ENCODE results near the gene ANKRD65.
"Not testable (repeated sequence)": the region's sequence is repeated elsewhere in the genome, so short reads cannot be mapped to it uniquely, and the experiment has no call there.

Gene ANKRD65

GRCh38 chr1:1421147-1421906 is at the start of gene ANKRD65:
Gene ANKRD65 (minus strand): TSS chr1:1421276. CDS start chr1:1421005, 271 bp downstream.
- DNase-seq (ENCODE audit: low read depth in 2 of 2), result no peak

DNA sequence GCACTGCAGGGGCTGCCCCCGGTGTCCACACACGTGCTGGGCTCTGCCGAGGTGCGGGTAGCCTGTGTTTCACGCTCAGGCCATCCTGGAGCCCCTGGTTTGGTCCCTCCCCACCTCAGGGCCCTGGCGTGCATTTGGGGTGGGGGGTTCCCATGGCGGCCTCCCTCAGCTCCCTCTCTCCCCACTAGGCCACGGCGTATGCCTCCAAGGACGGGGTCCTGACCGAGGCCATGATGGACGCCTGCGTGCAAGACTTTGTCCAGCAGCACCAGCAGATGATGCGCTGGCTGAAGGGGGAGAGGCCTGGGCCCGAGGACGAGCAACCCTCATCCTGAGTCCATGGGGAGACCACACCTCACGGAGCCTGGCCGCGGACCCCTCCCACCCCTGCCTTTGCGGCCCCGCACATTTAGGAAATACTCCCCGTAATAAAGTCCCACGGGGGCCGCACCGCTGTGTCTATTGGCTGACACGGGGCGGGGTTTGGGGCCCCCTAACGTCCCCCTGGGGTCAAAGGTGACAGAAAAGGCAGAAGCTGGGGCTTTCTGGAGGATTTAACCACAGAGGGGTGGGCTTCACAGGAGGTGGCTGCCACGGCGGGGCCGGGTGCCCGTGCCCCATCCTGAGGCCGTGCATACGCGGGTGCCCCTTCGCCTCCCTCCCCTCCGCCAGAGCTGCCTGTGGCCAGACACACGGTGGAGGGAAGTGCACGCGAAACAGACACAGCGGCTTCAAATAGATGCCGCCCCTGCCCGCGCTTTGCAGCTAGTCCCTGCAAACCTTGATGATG is 47.3 kb upstream of the ANKRD65 start:
- not testable (repeated sequence) for DNase-seq (ENCODE audit: low read depth in 2 of 2)

DNA sequence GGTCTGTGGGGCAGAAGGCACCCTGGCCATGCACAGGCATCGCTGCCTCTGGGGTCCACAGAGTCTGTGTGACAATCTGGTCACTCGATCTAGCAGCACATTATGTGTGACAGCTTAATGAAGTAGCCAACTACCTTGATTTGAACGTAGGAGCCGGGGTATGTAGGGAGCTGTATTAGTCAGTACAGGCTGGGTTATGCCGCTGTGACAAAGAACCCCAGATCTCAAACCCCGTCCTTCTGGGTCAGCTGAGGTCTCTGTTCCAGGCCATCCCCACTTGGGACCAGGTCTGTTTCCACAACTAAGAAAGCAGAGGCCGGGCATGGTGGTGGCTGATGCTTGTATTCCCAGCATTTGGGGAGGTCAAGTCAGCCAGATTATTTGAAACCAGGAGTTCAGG is 42.2 kb upstream of the ANKRD65 start:
- no peak for DNase-seq (ENCODE audit: low read depth in 2 of 2)

- no peak for DNase-seq (ENCODE audit: low read depth in 2 of 2)
These were observed 41.4 kb upstream of the ANKRD65 start for GRCh38 chr1:1462318-1462966.

- DNase-seq (ENCODE audit: low read depth in 2 of 2), result no peak
These were observed 40.7 kb upstream of the ANKRD65 start for GRCh38 chr1:1461721-1462317.

- DNase-seq (ENCODE audit: low read depth in 2 of 2), result no peak
These were observed 39.6 kb upstream of the ANKRD65 start for GRCh38 chr1:1460540-1461130.

GRCh38 chr1:1459711-1460110 is 38.6 kb upstream of the ANKRD65 start:
- DNase-seq (ENCODE audit: low read depth in 2 of 2), result not testable (repeated sequence)

DNA sequence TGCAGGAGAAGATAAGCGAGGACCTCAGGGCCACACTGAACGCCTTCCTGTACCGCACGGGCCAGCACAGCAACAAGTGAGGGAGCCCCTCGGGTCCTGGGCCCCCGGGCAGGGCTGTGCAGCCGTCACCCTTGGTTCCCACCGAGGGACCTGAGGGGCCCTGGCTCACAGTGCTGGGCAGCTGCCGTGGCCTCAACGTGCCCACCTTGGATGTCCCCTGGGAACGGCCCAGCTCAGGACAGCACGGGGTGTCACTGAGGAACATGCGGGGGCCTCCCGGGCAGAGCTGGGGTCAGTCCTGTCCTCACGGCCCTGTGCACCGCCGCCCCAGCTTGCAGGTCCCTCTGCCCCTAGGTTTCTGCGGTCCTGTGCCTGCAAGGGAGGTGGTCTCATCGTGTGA is 38.1 kb upstream of the ANKRD65 start:
- not testable (repeated sequence) for DNase-seq (ENCODE audit: low read depth in 2 of 2)

GRCh38 chr1:1456683-1457255 is 35.7 kb upstream of the ANKRD65 start:
- not testable (repeated sequence) for DNase-seq (ENCODE audit: low read depth in 2 of 2)

- not testable (repeated sequence) for DNase-seq (ENCODE audit: low read depth in 2 of 2)
These were observed 34.9 kb upstream of the ANKRD65 start for GRCh38 chr1:1455934-1456333.

GRCh38 chr1:1455366-1455884 is 34.3 kb upstream of the ANKRD65 start:
- DNase-seq (ENCODE audit: low read depth in 2 of 2), result no peak

DNA sequence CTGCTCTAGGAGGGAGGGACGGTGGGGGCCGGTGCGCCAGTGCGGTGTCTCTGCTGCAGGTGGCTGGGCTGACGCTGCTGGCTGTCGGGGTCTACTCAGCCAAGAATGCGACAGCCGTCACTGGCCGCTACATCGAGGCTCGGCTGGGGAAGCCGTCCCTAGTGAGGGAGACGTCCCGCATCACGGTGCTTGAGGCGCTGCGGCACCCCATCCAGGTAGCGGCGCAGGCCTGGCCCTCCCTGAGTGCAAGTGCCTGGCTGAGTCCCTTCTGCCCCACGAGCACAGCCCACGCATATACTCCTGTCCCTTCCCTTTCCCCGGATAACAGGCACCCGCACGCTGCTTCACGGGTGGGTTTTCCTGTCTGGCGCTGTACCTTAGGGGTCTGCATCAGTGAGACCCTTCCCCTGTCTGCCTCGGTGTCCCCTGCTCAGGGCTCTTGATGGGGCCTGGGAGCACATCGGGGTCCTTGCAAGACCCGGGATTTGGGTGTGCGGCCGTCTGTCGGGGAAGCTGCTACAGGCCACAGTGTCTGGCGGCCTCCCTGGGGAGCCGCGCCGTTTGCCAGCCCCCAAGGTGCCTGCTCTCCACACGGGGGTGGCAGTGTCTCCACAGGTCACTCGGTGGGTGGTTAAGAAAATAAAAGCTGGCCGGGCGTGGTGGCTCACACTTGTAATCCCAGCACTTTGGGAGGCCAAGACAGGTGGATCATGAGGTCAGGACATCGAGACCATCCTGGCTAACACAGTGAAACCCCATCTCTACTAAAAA is 33.4 kb upstream of the ANKRD65 start:
- not testable (repeated sequence) for DNase-seq (ENCODE audit: low read depth in 2 of 2)

DNA sequence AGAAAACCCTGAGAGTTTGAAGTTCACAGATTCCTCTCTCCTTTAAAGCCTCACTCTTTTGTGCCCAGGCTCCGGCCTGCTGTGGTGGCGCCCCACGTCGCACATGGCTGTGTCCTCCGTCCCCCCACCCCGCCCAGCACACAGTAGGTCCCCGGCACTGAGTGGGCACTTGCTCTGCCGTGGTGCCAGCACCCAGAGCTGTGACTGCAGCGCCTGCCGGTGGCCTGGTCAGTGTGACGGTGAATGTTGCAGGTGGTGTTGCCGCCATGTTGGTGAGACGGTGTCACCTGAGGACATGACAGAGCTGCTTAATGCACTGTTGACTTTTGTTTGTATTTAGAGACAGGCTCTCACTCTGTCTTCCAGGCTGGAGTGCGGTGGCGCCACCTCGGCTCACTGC is 31.8 kb upstream of the ANKRD65 start:
- DNase-seq (ENCODE audit: low read depth in 2 of 2), result no peak

DNA sequence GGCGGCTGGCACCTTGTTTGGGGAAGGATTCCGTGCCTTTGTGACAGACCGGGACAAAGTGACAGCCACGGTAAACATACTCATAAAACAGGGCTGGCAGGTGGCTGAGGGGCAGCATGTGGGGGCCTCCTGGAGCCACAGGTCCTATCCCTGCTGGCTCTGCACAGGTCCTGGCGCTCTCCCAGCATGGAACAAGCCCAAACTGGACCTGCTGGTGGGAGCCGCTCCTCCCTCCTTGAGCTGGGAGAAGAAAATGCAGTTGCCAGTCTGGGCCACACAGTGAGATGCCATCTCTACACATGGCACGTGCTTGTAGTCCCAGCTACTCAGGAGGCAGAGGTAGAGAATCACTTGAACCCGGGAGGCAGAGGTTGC is 31.3 kb upstream of the ANKRD65 start:
- not testable (repeated sequence) for DNase-seq (ENCODE audit: low read depth in 2 of 2)

DNA sequence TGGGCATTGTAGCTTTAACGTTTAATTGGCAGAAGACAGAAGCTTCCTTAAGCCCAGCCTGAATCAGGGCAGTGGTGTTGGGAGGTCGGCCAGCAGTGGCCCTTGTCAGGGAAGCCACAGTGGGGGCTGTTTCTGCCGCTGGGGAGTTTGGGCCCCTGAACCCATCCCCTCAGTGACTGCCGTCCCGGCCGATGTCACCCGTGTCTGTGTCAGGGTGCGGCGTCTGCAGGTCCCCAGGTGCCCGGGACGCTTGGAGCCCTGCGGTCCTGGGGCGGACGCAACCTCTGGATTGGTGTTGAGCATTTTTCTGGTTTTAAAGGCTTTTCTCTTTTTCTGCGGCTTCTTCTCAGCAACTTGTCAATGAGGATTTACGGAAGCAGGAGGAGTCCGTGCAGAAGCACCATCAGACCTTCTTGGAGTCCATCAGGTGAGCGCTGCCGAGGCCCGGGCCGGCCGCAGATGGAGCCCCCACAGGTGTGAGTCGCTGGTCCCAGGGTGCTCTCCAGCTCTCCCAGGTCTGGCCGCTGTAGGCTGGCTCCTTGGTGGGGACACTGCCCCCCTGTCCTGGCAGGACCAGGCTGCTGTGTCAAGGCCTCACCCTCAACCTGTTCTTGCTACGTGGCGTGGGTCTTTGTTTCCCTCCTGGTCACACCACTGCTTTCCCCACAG is 30.8 kb upstream of the ANKRD65 start:
- DNase-seq (ENCODE audit: low read depth in 2 of 2), result no peak

DNA sequence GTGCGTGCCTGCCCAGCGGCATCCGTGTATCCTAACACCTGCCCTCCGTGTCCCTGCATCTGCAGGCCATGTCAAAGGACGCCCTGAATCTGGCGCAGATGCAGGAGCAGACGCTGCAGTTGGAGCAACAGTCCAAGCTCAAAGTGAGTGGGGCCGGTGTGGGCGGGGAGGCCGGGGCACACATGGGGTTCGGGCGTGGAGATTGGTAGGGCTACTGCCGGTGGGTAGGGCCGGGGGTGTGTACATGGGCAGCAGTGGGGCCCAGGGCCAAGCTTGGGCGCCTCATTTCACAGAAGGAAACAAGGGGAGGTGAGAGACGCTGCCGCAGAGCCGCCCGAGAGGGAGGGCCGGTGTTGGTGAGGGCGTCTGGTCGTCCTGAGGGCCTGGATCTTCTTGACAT is 29.5 kb upstream of the ANKRD65 start:
- DNase-seq (ENCODE audit: low read depth in 2 of 2), result not testable (repeated sequence)

- DNase-seq (ENCODE audit: low read depth in 2 of 2), result no peak
These were observed 28.1 kb upstream of the ANKRD65 start, which contains the start of gene ATAD3C for GRCh38 chr1:1449099-1449739. Gene ATAD3C (plus strand): TSS chr1:1449689. CDS start chr1:1450684, 995 bp downstream.

DNA sequence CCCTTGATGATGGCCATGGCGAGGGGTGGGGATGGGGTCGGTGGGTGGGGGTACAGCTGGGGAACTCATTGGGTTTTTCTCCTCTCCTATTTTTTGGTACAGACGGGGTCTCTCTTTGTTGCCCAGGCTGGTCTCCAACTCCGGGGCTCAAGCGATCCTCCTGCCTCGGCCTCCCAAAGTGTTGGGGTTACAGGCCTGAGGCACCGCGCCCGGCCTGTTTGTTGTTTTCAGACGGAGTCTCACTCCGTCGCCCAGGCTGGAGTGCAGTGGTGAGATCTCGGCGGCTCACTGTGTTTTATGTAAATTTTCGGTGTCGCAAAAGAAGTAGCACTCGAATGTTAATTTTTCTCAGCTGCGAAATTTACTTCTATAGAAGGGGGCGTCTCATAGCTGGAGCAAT is 25.6 kb upstream of the ANKRD65 start:
- not testable (repeated sequence) for DNase-seq (ENCODE audit: low read depth in 2 of 2)

Measured in activated CD8-positive, alpha-beta memory T cell treated with anti-CD3 and anti-CD28 coated beads for 4 hours (primary cell).